GM12878 (cell line): ENCODE data around the gene UBE2Q2. TPM values are rescaled to one million over a fixed set of nuclear protein-coding genes. Genes with fewer than 3 reads are reported as not detected.

Source experiments
- ATAC-seq: fragments of 200-7000 bp; cut with Tn5 transposase; 3 replicates; pipeline ENCODE4 v1.9.1; 2020; ENCODE audit warnings: mild to moderate bottlenecking, moderate library complexity
- BruUV-seq: library from RNA; stranded (reverse); fragments of 400-500 nt; replicated peaks from 2 replicates; lab custom pipeline; 2021; lab: Mats Ljungman, UMichigan
- CTCF ChIA-PET: fragments of 300-600 bp; sonication (Branson Sonifier 250); formaldehyde crosslinking; extraction: SDS; loops from one replicate; lab custom pipeline; 2021; ENCODE audit warnings: inconsistent platforms; lab: Yijun Ruan, JAX
- POLR2A ChIA-PET: fragments of 350-600 bp; formaldehyde crosslinking; extraction: SDS; loops from one replicate; lab custom pipeline; 2021; ENCODE audit warnings: inconsistent platforms; lab: Charles Lee
- RAD21 ChIA-PET: fragments of 300-600 bp; sonication (Branson Sonifier 250); formaldehyde crosslinking; loops from one replicate; lab custom pipeline; 2023; ENCODE audit warnings: antibody characterized with exemption; ENCODE audit not compliant: unreplicated experiment; lab: Charles Lee
- SMC1A ChIA-PET: fragments of 300-600 bp; sonication (Branson Sonifier 250); formaldehyde crosslinking; loops from one replicate; lab custom pipeline; 2023; ENCODE audit not compliant: unreplicated experiment, uncharacterized antibody; lab: Charles Lee
- DNase-seq: peaks from one replicate; pipeline ENCODE4 v3.0.0-alpha.2; 2011; ENCODE audit warnings: low read depth, low spot score
- FAIRE-seq: peaks from 3 replicates; lab custom pipeline; 2011; peaks lifted over from hg19 to GRCh38; lab: Jason Lieb, UNC
- H2AFZ ChIP-seq: 2 replicates; pipeline ENCODE4 v1.6.0; 2011; ENCODE audit warnings: low read depth, low read length, control low read depth; ENCODE audit not compliant: control insufficient read depth
- H3K27ac ChIP-seq: 2 replicates; pipeline ENCODE4 v1.5.1; 2011; ENCODE audit warnings: control low read depth; ENCODE audit not compliant: control insufficient read depth, insufficient read depth
- H3K27me3 ChIP-seq, 2 experiments: replicated peaks in 1 of 2; 2 replicates each; pipeline versions ENCODE4 v1.6.0 to v1.6.1; 2011; ENCODE audit warnings: low read length in 1 of 2; ENCODE audit not compliant: control insufficient read depth in 2 of 2, insufficient read depth in 2 of 2
- H3K36me3 ChIP-seq, 2 experiments: 2 replicates each; pipeline ENCODE4 v1.5.1; 2011; ENCODE audit warnings: low read length in 1 of 2; ENCODE audit not compliant: control insufficient read depth in 2 of 2, insufficient read depth in 2 of 2
- H3K4me1 ChIP-seq: 2 replicates; pipeline ENCODE4 v1.6.1; 2011; ENCODE audit warnings: mild to moderate bottlenecking, low read length, moderate library complexity, mixed read lengths; ENCODE audit not compliant: control insufficient read depth, insufficient read depth
- H3K4me2 ChIP-seq: 2 replicates; pipeline ENCODE4 v1.6.0; 2011; ENCODE audit warnings: control low read depth; ENCODE audit not compliant: control insufficient read depth, insufficient read depth
- H3K4me3 ChIP-seq: fragments of 200-600 bp; sonication (generic); 2 replicates; pipeline ENCODE4 v1.5.1; 2016
- H3K79me2 ChIP-seq: 2 replicates; pipeline ENCODE4 v1.6.0; 2011; ENCODE audit warnings: low read length; ENCODE audit not compliant: control insufficient read depth, insufficient read depth
- H3K9ac ChIP-seq: 2 replicates; pipeline ENCODE4 v1.8.0; 2011; ENCODE audit warnings: low read length, control low read depth, mixed read lengths; ENCODE audit not compliant: control insufficient read depth, insufficient read depth
- H3K9me3 ChIP-seq: replicated peaks from 3 replicates; pipeline ENCODE4 v1.5.1; 2011; ENCODE audit warnings: mild to moderate bottlenecking, low read length; ENCODE audit not compliant: control insufficient read depth, insufficient read depth
- H4K20me1 ChIP-seq: 2 replicates; pipeline ENCODE4 v1.6.0; 2011; ENCODE audit not compliant: control insufficient read depth, insufficient read depth
- ASH2L ChIP-seq: fragments of 300-600, 200-600 bp; sonication (generic); IDR thresholded peaks from 2 replicates; pipeline ENCODE4 v1.6.1; 2017; ENCODE audit warnings: low read depth, mild to moderate bottlenecking, borderline replicate concordance
- BHLHE40 ChIP-seq, 2 experiments: fragments of 450-650 bp in 1 of 2; IDR thresholded peaks; 2 replicates each; pipeline ENCODE4 v1.6.1; 2011 to 2017; ENCODE audit warnings: low read depth in 2 of 2, borderline replicate concordance in 1 of 2, improper control_type of control experiment in 1 of 2, low read length in 1 of 2, mild to moderate bottlenecking in 1 of 2
- GATAD2B ChIP-seq: fragments of 450-650 bp; conservative IDR thresholded peaks from 2 replicates; pipeline ENCODE4 v1.6.1; 2017; ENCODE audit warnings: low read depth, mild to moderate bottlenecking, moderate library complexity
- HDGF ChIP-seq: fragments of 450-650 bp; IDR thresholded peaks from 2 replicates; pipeline ENCODE4 v1.6.1; 2016; ENCODE audit warnings: antibody characterized with exemption
- KDM1A ChIP-seq: fragments of 200-600 bp; sonication (generic); IDR thresholded peaks from 2 replicates; pipeline ENCODE4 v1.6.1; 2016; ENCODE audit warnings: borderline replicate concordance
- MYC ChIP-seq: IDR thresholded peaks from 2 replicates; pipeline ENCODE4 v1.6.1; 2011; ENCODE audit warnings: mild to moderate bottlenecking, low read length, moderate library complexity, inconsistent platforms; ENCODE audit not compliant: insufficient read depth, insufficient replicate concordance, insufficient read length, severe bottlenecking
- NRF1 ChIP-seq: conservative IDR thresholded peaks from 2 replicates; pipeline ENCODE4 v1.6.1; 2011; ENCODE audit warnings: mild to moderate bottlenecking, low read depth, low read length, improper control_type of control experiment
- POLR2A ChIP-seq: IDR thresholded peaks from 2 replicates; pipeline ENCODE4 v1.6.1; 2011; ENCODE audit warnings: low read depth, mild to moderate bottlenecking, low read length
- POU2F2 ChIP-seq: IDR thresholded peaks from 3 replicates; pipeline ENCODE4 v1.6.1; 2011; ENCODE audit warnings: low read depth, mild to moderate bottlenecking, low read length, borderline replicate concordance
- RBBP5 ChIP-seq: fragments of 200-600 bp; sonication (generic); conservative IDR thresholded peaks from 2 replicates; pipeline ENCODE4 v1.6.1; 2016
- RELA ChIP-seq: fragments of 450-650 bp; IDR thresholded peaks from 2 replicates; pipeline ENCODE4 v1.8.0; 2014; ENCODE audit warnings: borderline replicate concordance; ENCODE audit not compliant: partially characterized antibody
- REST ChIP-seq: IDR thresholded peaks from 2 replicates; pipeline ENCODE4 v1.6.1; 2012; ENCODE audit warnings: mild to moderate bottlenecking, low read depth, low read length
- SIN3A ChIP-seq: IDR thresholded peaks from 2 replicates; pipeline ENCODE4 v1.6.1; 2012; ENCODE audit warnings: low read depth, low read length, improper control_type of control experiment
- SUZ12 ChIP-seq: fragments of 200-600 bp; sonication (generic); IDR thresholded peaks from one replicate; pipeline ENCODE4 v1.6.1; 2018; ENCODE audit warnings: antibody characterized with exemption, mild to moderate bottlenecking; ENCODE audit not compliant: unreplicated experiment
- YBX1 ChIP-seq: fragments of 450-650 bp; IDR thresholded peaks from 2 replicates; pipeline ENCODE4 v1.6.1; 2016; ENCODE audit warnings: antibody characterized with exemption
- ZBTB11 ChIP-seq: fragments of 450-650 bp; formaldehyde crosslinking; IDR thresholded peaks from 2 replicates; pipeline ENCODE4 v1.5.0; 2022; ENCODE audit warnings: mild to moderate bottlenecking, missing genetic modification characterization
- WGBS: methylation state at CpG from one replicate; pipeline ENCODE4 v1.1.6; 2016; ENCODE audit warnings: low lambda C conversion rate; ENCODE audit not compliant: insufficient replicate concordance, insufficient coverage; ENCODE audit errors: missing lambda C conversion rate; 5-methylcytosine and 5-hydroxymethylcytosine counted together
- in situ Hi-C: fragments of 300-500 bp; cut with MboI; formaldehyde crosslinking; loops from 9 replicates; pipeline ENCODE4 v1.14.3; 2018; ENCODE audit warnings: mixed read lengths
- intact Hi-C: fragments of 100-400 bp; cut with micrococcal nuclease; formaldehyde crosslinking; loops from one replicate; pipeline ENCODE4 v1.14.2; 2022; ENCODE audit not compliant: unreplicated experiment
- polyA plus RNA-seq, 11 experiments: library from polyadenylated mRNA; depleted of rRNA in 4 of 11; unstranded in 6 of 11; stranded (reverse) in 5 of 11; fragments of >200 nt; fragmentation: Nextera tagmentation in 4 of 11; fragmentation: Illumina TruSeq in 1 of 11; extraction: Ambion mirVana in 4 of 11; extraction: Trizol in 1 of 11; gene quantifications; 1 replicate in 1 of 11; 2 replicates in 10 of 11; pipeline versions ENCODE4 v1.2.1 to v1.2.3, GENCODE V29; 2011 to 2016; ENCODE audit warnings: inconsistent platforms in 2 of 11, missing spikeins in 2 of 11, low read depth in 1 of 11
- total RNA-seq, 4 experiments: library from RNA; depleted of rRNA in 3 of 4; stranded (reverse); fragments of >200 nt in 3 of 4; fragmentation: Illumina TruSeq in 1 of 4; extraction: Trizol in 1 of 4; gene quantifications; 2 replicates each; pipeline versions ENCODE4 v1.2.1 to v1.2.3, GENCODE V29; 2013 to 2021

UBE2Q2 gene
- total and polyA plus RNA-seq, 10 of the 15 experiments (the other 5 are each of a cell fraction or from before 2014, with no cell fraction given) = 11.1 to 31.9 (median 21.6) TPM

GRCh38 chr15:75903331-75904239 is 60.3 kb downstream of the UBE2Q2 start, which contains the start of gene FBXO22:
Gene FBXO22, plus strand, starts transcription at chr15:75903878. Its CDS starts 86 bp downstream, at chr15:75903964.
- CTCF ChIA-PET = interaction anchor here (0.5 to 1.3 kb wide), 4 partner anchors 18 to 153 kb away, joined by 3 to 5 read pairs (median 4); no protein-coding TSS in a partner anchor
- H3K4me3 ChIP-seq = peak within 1 kb of the TSS; percentile 90
- H3K27me3 ChIP-seq = no peaks in the 10 kb centered on the region
- peak within 1 kb of the TSS; percentile 92 for H3K9ac ChIP-seq
- H3K79me2 ChIP-seq = peaks cover 33% of the 10 kb centered on the region
- no peaks in the 10 kb centered on the region for H4K20me1 ChIP-seq
- in situ Hi-C loops = no loop called here
- BruUV-seq = TSS peak; percentile 93
- peaks cover 2 to 3% of the 10 kb centered on the region in 2 experiments for H3K36me3 ChIP-seq
- 5% methylated on average over 63 of the region's 63 CpGs for WGBS
- H2AFZ ChIP-seq = peak within 1 kb of the TSS; percentile 93
- peak; percentile 98 for ATAC-seq
- POLR2A ChIA-PET = interaction anchor here (0.5 to 1.5 kb wide), 3 partner anchors 180 to 1405 kb away, joined by 3 to 5 read pairs (median 3); a partner anchor contains a TSS
- peak; percentile 88 for FAIRE-seq
- SMC1A ChIA-PET = interaction anchor here (0.7 to 1.5 kb wide), 3 partner anchors 10 to 63 kb away, joined by 3 read pairs; partner anchors contain the start of gene UBE2Q2
- peak within 1 kb of the TSS; percentile 89 for H3K27ac ChIP-seq
- H3K9me3 ChIP-seq = no peaks in the 10 kb centered on the region
- RAD21 ChIA-PET = interaction anchor here (1.1 to 1.2 kb wide), 2 partner anchors 61 to 278 kb away, joined by 3 to 4 read pairs; partner anchors contain the start of gene SNUPN
- DNase-seq = peak; percentile 68
- intact Hi-C loops = loop anchor here (5.0 kb wide), 1 partner anchor 56 kb away; no protein-coding TSS in a partner anchor
- no peaks in the 10 kb centered on the region for H3K4me1 ChIP-seq
- H3K4me2 ChIP-seq = peak within 1 kb of the TSS; percentile 65
- no peak for TF ChIP-seq REST
- peak; percentile 33 to 62; a peak in 1 of 4 replicates for TF ChIP-seq BHLHE40 (IDR thresholded peaks at IDR 0.05; ENCODE audit: borderline replicate concordance in 1 of 2, low read depth in 2 of 2, low read length in 1 of 2)
- TF ChIP-seq RBBP5 = no peak
- peak; percentile 34 for TF ChIP-seq NRF1
- TF ChIP-seq SUZ12 = no peak
- TF ChIP-seq MYC = peak; percentile 48
- no peak; the same call in 1 of the 2 replicates for TF ChIP-seq HDGF
- peak; percentile 69 for TF ChIP-seq SIN3A
- TF ChIP-seq YBX1 = no peak
- TF ChIP-seq KDM1A = no peak
- TF ChIP-seq POLR2A = peak; percentile 92
- TF ChIP-seq ZBTB11 = peak; percentile 89
- peak; percentile 84 for TF ChIP-seq GATAD2B
- no peak for TF ChIP-seq RELA
- no peak for TF ChIP-seq ASH2L
- TF ChIP-seq POU2F2 = peak; percentile 18; the same call in 1 of the 3 replicates
